SU-DHL-6 (cell line): ENCODE results near the gene TUBA4A.

Source experiments
- EZH2phosphoT487 ChIP-seq: fragments of 200-600 bp; sonication (generic), shearing (Covaris generic); conservative IDR thresholded peaks from 2 replicates; pipeline ENCODE4 v1.6.1; 2018; ENCODE audit warnings: mild to moderate bottlenecking, antibody characterized with exemption, low read length, moderate library complexity, mixed read lengths
- TF ChIP-seq, protein P1 (sequence below): fragments of 200-600 bp; sonication (generic); IDR thresholded peaks from one replicate; pipeline ENCODE4 v1.5.1; 2017; ENCODE audit warnings: antibody characterized with exemption, mild to moderate bottlenecking, low read length, moderate library complexity; ENCODE audit not compliant: insufficient read depth, poor library complexity, severe bottlenecking

DNA sequence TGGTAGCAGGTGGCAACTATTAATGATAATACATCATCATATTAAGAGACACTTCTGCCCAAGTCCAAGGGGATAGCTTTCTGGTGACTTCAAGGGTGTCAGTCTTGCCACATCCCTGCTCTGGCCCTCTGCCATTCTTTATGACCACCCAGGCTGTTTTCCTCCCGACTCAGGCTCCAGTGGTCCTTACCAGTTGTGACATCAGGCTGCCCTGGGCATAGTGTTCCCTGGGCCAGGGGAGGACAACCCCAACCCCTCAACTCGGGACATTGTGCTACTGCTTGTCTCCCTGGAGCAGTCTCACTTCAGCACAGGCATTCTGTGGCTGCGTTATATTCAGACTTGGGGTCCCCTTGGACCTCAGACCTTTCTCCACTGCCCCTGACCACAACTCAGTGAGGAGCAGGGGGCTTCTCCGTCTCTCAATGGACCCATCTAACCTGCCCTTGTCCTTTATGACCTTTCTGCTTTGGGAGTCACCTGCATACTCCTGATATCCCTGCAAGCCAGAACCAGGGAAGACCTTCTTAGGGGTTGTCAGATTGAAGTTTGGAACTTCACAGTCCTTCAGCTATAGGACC, 38.3 kb upstream of the TUBA4A start:
- TF ChIP-seq, protein P1, sequence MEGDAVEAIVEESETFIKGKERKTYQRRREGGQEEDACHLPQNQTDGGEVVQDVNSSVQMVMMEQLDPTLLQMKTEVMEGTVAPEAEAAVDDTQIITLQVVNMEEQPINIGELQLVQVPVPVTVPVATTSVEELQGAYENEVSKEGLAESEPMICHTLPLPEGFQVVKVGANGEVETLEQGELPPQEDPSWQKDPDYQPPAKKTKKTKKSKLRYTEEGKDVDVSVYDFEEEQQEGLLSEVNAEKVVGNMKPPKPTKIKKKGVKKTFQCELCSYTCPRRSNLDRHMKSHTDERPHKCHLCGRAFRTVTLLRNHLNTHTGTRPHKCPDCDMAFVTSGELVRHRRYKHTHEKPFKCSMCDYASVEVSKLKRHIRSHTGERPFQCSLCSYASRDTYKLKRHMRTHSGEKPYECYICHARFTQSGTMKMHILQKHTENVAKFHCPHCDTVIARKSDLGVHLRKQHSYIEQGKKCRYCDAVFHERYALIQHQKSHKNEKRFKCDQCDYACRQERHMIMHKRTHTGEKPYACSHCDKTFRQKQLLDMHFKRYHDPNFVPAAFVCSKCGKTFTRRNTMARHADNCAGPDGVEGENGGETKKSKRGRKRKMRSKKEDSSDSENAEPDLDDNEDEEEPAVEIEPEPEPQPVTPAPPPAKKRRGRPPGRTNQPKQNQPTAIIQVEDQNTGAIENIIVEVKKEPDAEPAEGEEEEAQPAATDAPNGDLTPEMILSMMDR = no peak
- no peak for TF ChIP-seq EZH2phosphoT487
